ENCODE results near the gene CCDC85B.

- TF ChIP-seq, protein P1, sequence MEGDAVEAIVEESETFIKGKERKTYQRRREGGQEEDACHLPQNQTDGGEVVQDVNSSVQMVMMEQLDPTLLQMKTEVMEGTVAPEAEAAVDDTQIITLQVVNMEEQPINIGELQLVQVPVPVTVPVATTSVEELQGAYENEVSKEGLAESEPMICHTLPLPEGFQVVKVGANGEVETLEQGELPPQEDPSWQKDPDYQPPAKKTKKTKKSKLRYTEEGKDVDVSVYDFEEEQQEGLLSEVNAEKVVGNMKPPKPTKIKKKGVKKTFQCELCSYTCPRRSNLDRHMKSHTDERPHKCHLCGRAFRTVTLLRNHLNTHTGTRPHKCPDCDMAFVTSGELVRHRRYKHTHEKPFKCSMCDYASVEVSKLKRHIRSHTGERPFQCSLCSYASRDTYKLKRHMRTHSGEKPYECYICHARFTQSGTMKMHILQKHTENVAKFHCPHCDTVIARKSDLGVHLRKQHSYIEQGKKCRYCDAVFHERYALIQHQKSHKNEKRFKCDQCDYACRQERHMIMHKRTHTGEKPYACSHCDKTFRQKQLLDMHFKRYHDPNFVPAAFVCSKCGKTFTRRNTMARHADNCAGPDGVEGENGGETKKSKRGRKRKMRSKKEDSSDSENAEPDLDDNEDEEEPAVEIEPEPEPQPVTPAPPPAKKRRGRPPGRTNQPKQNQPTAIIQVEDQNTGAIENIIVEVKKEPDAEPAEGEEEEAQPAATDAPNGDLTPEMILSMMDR (IDR thresholded peaks at IDR 0.05), result no peak
- peak; percentile 89 to 100 (median 99) for TF ChIP-seq POLR2AphosphoS5 (IDR thresholded peaks at IDR 0.05)
- peak in 2 of 4 donors; percentile 90 to 95 for TF ChIP-seq POLR2A (IDR thresholded peaks at IDR 0.05)
- no peak for TF ChIP-seq EP300 (IDR thresholded peaks at IDR 0.05)
Observed at GRCh38 chr11:65857853-65858680, 32.4 kb upstream of the CCDC85B start, which contains the start of gene CFL1.
